NCI-H526 treated with DMSO at 0.1 percent for 48 hours (cell line): ENCODE data around the gene PAPPA2.
A peak's percentile ranks its signal among the peaks of the same experiment; 100 is the strongest.
"Not testable (repeated sequence)": the region's sequence is repeated elsewhere in the genome, so short reads cannot be mapped to it uniquely, and the experiment has no call there.

Experiments used
- DNase-seq: peaks from one replicate; lab custom pipeline; 2025; lab: John Stamatoyannopoulos, UW

Gene PAPPA2

DNA sequence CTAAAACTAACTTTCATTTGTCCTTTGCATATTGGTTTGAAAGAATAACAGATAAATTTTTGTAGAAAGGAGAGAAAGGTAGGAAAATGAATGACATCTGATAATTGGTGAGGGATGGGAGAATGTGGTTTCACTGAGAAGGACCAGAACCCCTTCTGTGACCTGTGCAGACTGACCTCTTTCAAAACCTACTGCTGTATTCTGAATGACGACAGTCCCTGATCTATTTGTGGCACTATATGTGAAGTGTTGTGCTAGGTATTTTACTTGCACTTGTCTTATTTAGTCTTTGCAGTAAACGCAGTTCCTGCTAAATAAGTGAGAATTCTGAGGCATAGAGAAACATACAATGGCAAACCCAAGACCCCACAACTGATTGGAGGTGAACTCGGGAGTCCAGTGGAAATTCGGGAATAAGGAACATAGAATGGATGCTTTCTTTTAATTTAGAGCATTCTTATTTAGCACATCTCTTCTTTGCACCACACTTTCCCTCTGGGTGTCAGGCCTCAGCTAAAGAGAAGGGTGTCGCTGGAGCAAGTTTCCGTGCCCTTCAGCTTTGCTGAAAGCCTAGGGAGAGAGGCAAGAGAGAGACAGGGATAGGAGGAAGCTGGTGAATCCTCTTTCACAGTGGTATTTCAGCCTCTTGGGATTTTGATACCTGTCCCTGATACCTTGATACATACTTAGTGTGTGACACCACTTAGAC is 230.2 kb downstream of the PAPPA2 start:
- DNase-seq, result no peak

- no peak for DNase-seq
Observed at GRCh38 chr1:176693697-176694329, 230.8 kb downstream of the PAPPA2 start.

DNA sequence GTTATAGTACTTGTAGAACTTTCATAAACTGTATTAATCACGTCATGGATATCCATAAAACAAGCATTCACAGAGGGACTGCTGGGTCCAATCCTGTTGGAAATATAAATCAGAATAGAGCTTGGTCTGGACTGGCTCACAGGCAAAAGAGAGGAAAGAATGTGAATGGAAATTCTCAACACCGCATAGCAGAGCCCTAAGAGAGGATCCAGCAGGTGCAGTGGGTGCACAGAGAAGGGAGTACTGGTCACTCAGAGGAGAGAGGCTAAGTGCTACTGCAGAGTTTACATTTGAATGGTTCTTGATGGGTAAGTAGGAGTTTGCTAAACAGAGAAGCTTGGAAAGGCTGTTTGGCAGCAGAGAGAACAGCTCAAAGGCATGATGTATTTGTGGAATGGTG is 231.7 kb downstream of the PAPPA2 start:
- DNase-seq, result no peak

GRCh38 chr1:176696109-176696508 is 233.1 kb downstream of the PAPPA2 start:
- DNase-seq, result peak; percentile 95

- peak; percentile 60 for DNase-seq
Observed at GRCh38 chr1:176696689-176697088, 233.7 kb downstream of the PAPPA2 start.

- DNase-seq, result no peak
Observed at GRCh38 chr1:176699821-176700220, 236.8 kb downstream of the PAPPA2 start.

- DNase-seq, result peak; percentile 71
Observed at GRCh38 chr1:176701151-176701866, 238.3 kb downstream of the PAPPA2 start.

DNA sequence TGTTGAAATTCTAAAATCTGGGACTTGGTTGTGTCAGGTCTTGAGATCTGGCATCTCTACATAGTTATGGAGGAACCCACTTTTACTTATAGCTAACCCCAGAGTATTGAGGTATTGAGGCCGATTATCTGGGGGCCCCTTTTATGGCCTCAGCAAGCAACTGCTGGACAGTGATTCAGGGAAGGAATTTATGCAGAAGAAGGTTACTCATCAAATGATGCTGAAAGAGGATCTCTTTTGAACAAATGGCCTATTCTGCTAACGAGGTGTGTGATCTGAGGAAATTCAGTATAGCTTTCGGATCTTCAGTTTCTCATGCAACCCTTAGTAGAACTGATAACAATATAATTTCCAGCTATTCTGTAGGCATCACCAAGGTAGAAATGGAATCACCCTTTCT is 239.9 kb downstream of the PAPPA2 start:
- DNase-seq, result no peak

DNA sequence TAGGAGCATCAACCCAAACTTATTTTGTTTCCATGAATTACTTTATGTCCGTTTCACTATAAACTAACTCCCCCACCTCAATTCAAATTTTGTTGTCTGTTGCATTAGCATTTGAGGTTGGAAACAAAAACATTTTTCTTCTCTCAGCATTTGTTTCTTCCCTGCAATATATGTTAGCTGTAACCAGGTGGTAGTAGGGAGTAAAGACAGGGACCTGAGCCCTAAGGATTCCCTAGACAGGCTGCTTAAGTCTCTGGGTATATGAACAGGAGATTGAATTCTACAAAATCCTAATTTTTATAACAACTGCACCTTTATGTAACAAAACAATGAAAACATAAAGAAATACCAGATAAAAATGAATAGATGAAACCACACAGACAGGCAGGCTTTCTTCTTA is 242.6 kb downstream of the PAPPA2 start:
- no peak for DNase-seq

- no peak for DNase-seq
Observed at GRCh38 chr1:176717066-176717750, 254.2 kb downstream of the PAPPA2 start.

DNA sequence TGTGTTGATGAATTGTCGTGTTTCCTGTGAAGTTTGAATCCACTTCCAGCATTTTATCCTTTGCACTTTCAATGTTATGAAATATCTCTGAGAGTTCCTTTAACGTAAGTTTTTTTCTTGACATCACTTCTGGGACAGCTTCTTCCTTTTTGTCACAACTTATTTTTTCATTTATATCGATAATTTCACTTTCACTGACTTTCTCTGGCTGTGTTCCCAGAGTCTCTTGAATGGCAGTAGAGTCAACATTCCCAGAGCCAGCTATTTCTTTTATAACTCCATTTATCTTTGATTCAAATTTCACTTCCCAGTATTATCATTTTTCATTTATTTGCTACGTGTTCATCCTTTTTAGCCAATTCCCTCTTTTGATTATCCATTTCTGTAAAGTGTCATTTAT is 256.5 kb downstream of the PAPPA2 start:
- DNase-seq, result no peak

DNA sequence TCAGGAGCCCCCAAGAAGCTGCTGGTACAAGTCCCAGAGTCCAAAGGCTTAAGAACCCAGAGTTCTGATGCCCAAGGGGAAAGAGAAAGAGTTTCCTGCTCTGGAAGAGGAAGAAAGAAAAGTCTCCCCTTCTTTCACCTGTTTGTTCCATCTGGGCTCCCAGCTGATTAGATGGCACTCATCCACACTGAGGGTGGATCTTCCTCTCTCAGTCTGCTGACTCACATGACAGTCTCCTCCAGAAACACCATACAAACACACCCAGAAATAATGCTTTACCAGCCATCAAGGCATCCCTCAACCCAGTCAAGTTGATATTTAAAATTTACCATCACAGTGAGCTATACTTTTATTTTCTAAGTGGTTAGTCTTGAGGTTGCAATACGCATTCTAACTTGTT is 257.9 kb downstream of the PAPPA2 start:
- DNase-seq, result no peak

DNA sequence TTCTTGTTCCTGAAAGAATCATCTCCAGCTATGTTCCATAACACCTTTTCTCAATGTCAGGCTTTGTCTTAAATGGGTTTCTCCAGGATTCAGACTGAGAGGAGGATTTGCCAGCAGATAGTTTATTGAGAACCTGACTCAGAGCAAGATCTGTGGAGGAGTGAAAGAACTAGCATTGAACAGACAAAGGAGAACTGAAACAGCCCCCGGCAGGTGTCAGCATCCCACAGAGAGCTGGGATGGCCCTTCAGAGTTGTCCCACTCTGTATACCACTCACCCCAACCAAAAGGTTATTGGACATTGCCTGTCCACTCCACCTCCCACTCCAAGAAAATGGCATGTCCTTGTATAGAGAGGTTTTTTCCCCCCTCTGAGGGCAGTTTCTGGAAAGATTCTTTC is 270.7 kb downstream of the PAPPA2 start:
- no peak for DNase-seq

DNA sequence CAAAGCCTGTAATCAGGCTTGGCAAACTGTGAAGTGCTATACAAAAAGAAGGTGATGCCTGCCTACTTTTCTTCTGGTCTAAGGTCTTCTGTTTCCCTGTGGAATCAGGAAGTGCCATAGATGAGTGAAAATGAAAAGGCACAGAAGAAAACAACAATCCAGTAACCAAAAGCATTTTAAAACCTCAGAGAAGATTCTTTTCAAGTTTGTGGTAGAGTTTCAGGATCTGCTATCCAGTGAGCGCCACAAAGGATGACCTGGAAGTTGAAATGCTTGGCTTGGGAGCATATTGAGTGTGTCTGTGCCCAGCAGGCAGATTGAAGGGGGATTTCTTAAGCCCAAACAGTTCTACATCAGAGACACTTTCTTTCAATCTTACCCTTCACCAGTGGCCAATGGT is 272.2 kb downstream of the PAPPA2 start:
- no peak for DNase-seq

- no peak for DNase-seq
Observed at GRCh38 chr1:176736015-176736414, 273.0 kb downstream of the PAPPA2 start.

DNA sequence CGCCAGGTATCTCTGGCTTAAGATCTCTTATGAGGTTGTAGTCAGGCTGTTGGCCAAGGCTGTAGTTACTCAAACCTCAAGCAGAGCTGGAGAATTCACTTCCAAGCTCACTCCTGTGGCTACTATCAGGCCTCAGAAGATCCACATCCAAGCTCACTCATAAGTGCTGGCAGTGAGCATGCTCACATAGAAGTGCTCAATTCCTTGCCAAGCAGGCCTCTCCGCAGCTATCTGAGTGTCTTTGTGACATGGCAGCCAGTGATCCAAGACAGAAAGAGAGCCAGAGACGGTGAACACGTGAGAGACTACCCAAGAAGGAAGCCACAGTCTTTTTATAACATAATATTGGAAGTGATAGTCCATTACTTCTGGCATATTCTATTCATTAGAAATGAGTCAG is 278.2 kb downstream of the PAPPA2 start:
- DNase-seq, result no peak

- DNase-seq, result peak; percentile 98
Observed at GRCh38 chr1:176742322-176742721, 279.3 kb downstream of the PAPPA2 start.

GRCh38 chr1:176744142-176744541 is 281.2 kb downstream of the PAPPA2 start:
- no peak for DNase-seq

DNA sequence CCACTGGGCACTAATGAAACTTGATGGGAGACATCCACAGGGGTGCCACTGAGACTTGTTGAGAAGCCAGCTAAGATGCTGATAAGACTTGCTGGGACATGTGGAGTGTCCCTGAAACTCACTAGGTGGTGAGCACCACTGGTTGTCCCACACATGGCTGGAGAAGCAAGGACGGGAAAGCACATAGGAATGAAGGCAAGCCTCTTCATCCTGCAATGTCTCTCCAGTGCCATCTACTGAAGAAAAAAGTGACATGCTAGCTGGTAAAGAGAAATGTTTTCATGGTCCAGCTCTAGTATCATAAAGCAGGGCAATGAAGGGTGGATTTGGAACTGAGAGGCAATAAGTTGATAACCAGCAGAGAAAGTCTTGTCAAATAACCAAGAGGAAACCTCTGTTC is 283.0 kb downstream of the PAPPA2 start:
- peak; percentile 40 for DNase-seq

DNA sequence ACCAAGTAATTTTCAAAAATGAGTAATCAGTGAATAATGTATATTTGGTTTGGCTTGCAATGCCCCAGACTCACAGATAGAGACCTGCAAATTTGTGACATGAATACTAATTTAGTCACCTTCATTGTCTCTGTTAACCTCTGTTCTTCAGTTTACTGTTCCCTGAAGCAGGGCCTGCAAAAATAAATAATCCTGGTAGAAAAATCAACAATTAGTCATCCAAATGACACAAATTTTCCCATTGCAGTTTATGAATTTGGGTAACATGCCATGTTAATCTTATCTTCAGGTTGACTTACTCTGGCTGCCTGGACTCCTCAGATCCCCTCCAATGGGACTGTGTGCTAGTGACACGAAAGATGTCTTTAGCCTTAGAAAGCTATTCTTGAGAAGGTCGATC is 289.5 kb downstream of the PAPPA2 start:
- no peak for DNase-seq

DNA sequence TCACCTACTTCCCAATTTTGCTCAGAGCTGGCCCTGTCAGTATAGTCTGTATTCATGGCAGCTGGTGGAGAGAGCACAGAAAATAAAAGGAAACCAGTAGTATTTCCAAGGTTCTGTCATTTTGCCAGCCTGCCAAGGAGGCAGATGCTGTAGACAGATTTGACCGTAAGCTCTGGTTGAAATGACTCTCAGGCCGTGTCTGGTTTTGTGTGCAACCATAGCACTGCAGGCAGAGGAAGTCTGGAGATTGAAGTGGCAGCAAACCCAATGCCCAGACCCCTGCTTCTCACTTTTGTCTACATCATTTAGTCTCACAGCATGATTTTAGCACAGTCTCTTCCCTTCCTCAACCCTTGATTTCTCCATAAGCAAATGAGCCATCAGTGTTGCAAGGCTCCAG is 291.7 kb downstream of the PAPPA2 start:
- DNase-seq, result no peak

GRCh38 chr1:176756817-176757216 is 293.8 kb downstream of the PAPPA2 start:
- DNase-seq, result not testable (repeated sequence)

- DNase-seq, result no peak
Observed at GRCh38 chr1:176765608-176766007, 302.6 kb downstream of the PAPPA2 start.
